Measurements from ENCODE around the gene TANC1.

The TANC1 gene

DNA sequence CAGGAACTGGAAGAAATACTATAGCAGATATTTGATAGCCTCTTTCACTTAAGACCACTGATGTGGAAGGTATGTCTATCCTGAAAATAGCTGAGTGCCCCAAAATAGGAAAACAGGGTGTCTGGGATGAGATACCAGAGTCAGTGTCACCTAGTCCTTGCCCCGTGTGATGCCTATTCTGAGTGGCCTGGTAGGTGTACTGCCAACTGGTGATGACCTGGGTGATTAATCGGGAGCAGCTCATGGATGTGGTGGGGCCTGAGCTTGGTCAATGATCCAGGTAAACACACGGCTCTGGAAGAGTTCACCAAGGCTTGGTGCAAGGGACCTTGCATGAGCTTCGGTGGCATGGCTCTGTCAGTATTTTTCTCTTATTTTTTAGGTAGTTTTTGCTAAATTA lies 95.2 kb downstream of the TANC1 start:
- H3K27ac ChIP-seq = no peak overlapping the region
- TF ChIP-seq, protein P1, sequence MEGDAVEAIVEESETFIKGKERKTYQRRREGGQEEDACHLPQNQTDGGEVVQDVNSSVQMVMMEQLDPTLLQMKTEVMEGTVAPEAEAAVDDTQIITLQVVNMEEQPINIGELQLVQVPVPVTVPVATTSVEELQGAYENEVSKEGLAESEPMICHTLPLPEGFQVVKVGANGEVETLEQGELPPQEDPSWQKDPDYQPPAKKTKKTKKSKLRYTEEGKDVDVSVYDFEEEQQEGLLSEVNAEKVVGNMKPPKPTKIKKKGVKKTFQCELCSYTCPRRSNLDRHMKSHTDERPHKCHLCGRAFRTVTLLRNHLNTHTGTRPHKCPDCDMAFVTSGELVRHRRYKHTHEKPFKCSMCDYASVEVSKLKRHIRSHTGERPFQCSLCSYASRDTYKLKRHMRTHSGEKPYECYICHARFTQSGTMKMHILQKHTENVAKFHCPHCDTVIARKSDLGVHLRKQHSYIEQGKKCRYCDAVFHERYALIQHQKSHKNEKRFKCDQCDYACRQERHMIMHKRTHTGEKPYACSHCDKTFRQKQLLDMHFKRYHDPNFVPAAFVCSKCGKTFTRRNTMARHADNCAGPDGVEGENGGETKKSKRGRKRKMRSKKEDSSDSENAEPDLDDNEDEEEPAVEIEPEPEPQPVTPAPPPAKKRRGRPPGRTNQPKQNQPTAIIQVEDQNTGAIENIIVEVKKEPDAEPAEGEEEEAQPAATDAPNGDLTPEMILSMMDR (IDR thresholded peaks at IDR 0.05) = no peak
- no peak for DNase-seq
- no peaks in the 10 kb centered on the region for H3K9me3 ChIP-seq
- H3K36me3 ChIP-seq = no peaks in the 10 kb centered on the region
- H3K4me1 ChIP-seq = peaks cover 0 to 22% (median 9%) of the 10 kb centered on the region in 4 donors
- intact Hi-C loops (cut with DNase I; ENCODE audit: low total_unique reads) = no loop called here
- H3K27me3 ChIP-seq = no peaks in the 10 kb centered on the region
- no peak overlapping the region for H3K4me3 ChIP-seq

DNA sequence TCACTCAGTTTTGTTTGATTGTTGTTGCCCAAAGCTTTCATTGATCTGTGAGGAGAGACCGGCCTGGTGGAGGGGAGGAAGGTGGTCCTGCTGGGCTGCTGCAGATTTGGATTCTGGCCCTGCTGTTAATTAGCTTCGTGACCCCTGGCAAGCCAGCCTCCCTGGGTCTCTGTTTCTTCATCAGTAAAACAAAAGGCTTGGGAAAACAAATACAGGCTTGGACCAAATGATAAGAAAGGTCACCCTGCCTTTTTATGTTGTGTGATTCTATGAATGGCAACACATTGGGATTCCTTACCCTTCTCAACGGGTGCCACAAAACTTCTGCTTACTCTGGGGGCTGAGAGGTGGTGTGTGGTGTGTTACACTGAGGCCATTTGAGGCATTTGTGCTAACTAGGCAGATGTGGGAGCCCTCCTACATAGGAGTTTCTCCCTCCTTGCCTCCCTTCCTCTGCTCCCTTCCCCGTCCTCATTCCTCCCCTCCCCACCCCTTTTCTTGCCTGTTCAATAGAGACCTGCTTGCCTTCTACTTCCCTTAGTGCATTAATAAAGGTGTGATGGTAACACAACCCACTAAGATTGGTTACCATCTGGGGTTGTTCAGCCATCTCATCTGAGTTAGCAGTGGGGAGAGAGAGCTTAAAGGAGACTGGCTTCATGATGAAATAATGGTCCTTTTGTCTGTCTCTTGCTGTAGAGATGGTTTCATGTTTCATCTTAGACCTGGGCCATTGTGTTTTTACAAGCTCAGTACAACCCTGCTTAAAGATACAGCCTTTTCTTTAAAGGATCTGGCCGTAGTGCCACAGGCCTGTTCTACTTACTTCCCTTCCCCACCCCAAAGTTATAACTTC lies 96.2 kb downstream of the TANC1 start:
- DNase-seq = no peak

DNA sequence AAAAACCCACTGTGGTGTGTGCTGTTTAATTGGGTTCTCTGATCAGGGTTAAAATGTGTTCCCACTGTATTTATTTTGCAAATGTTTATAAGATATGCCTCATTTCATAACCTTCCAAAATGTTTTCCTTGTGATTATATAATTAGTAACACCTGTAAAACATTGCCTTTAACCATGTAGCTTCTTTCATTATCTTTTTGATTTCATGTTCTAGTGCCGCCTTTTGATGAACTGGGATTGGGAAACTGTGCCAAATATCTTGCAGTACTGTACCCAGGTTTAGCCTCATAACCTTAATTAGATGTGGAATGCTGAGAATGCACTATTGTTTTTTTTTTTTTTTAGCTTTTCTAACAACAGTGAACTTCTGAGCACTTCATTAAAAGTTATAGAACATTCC lies 96.9 kb downstream of the TANC1 start:
- H3K36me3 ChIP-seq = no peaks in the 10 kb centered on the region
- TF ChIP-seq, protein P1 (IDR thresholded peaks at IDR 0.05) = no peak
- H3K27me3 ChIP-seq = no peaks in the 10 kb centered on the region
- peaks cover 0 to 30% (median 18%) of the 10 kb centered on the region in 4 donors for H3K4me1 ChIP-seq
- no peak for DNase-seq
- H3K27ac ChIP-seq = no peak overlapping the region
- H3K9me3 ChIP-seq = no peaks in the 10 kb centered on the region
- H3K4me3 ChIP-seq = no peak overlapping the region
- intact Hi-C loops (cut with DNase I; ENCODE audit: low total_unique reads) = no loop called here

More for the DNA sequence above, 96.2 kb downstream of the TANC1 start:
- Histone ChIP-seq H3K27ac (no peak overlapping the region), H3K27me3 (no peaks in the 10 kb centered on the region), H3K4me3 (no peak overlapping the region), H3K36me3 (no peaks in the 10 kb centered on the region), H3K4me1 (peaks cover 0 to 28% (median 16%) of the 10 kb centered on the region in 4 donors), H3K9me3 (no peaks in the 10 kb centered on the region)
- intact Hi-C loops (cut with DNase I; ENCODE audit: low total_unique reads) = no loop called here
- TF ChIP-seq, protein P1 (IDR thresholded peaks at IDR 0.05) = no peak

DNA sequence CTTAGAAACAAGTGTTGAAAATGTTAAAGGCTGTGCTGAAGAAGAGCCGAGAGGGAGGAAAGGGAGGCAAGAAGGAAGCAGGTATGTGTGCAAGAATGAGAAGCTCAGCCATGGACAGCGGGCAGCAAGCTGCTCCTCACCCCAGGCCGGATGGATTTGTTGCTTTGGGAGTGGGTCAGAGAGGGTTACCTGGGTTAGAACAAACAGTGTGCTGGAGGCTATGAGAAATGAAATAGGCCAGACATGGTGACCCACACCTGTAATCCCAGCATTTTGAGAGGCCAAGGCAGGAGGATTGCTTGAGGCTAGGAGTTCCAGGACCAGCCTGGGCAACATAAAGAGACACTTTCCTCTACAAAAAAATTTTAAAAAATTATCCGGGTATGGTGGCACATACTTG lies 97.5 kb downstream of the TANC1 start:
- no peak overlapping the region for H3K27ac ChIP-seq
- no peaks in the 10 kb centered on the region for H3K36me3 ChIP-seq
- TF ChIP-seq, protein P1 (IDR thresholded peaks at IDR 0.05) = no peak
- H3K4me3 ChIP-seq = no peak overlapping the region
- intact Hi-C loops (cut with DNase I; ENCODE audit: low total_unique reads) = no loop called here
- DNase-seq = no peak
- no peaks in the 10 kb centered on the region for H3K9me3 ChIP-seq
- H3K27me3 ChIP-seq = no peaks in the 10 kb centered on the region
- H3K4me1 ChIP-seq = peaks cover 0 to 31% (median 18%) of the 10 kb centered on the region in 4 donors

DNA sequence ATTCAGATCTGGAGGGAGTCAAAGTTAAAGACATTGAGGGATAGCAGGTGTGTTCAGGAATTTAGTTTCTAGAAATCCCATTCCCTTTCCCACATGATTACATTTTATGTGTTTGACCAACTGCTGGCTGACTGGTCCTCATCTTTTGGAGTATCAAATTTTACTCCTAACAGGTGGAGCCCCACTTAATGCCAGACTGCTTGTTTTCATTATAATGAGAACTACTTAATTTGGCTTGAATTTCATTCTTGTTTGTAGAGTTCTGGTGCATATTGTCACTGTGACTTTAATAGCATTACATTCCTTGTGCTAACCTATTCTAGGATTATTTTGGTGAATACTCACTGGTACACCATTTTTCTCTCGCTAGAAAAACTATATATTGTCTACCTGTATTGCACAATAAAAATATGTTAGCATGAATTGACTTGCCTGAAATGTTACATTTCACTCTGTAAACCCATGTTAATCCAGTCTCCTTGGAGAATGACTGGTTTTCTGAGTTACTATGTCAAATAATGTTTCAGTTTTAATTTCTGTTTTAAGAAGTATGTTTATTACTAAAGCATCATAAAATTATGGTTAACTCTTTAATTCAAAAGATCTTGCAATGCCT lies 98.2 kb downstream of the TANC1 start:
- Histone ChIP-seq H3K27me3 (no peaks in the 10 kb centered on the region), H3K9me3 (no peaks in the 10 kb centered on the region), H3K4me1 (peaks cover 0 to 37% (median 18%) of the 10 kb centered on the region in 4 donors), H3K27ac (no peak overlapping the region), H3K36me3 (no peaks in the 10 kb centered on the region), H3K4me3 (no peak overlapping the region)
- intact Hi-C loops (cut with DNase I; ENCODE audit: low total_unique reads) = no loop called here
- DNase-seq = no peak
- TF ChIP-seq, protein P1 (IDR thresholded peaks at IDR 0.05) = no peak

All from tibial artery (tissue), 4 donors.